ENCODE data around the gene EXO5. TPM values are rescaled to one million over a fixed set of nuclear protein-coding genes. Genes with fewer than 3 reads are reported as not detected.

EXO5 gene
- total and polyA plus RNA-seq, 2 of the 13 experiments (the other 11 are each of a cell fraction or from before 2014, with no cell fraction given) = 9.9 to 20.5 TPM

DNA sequence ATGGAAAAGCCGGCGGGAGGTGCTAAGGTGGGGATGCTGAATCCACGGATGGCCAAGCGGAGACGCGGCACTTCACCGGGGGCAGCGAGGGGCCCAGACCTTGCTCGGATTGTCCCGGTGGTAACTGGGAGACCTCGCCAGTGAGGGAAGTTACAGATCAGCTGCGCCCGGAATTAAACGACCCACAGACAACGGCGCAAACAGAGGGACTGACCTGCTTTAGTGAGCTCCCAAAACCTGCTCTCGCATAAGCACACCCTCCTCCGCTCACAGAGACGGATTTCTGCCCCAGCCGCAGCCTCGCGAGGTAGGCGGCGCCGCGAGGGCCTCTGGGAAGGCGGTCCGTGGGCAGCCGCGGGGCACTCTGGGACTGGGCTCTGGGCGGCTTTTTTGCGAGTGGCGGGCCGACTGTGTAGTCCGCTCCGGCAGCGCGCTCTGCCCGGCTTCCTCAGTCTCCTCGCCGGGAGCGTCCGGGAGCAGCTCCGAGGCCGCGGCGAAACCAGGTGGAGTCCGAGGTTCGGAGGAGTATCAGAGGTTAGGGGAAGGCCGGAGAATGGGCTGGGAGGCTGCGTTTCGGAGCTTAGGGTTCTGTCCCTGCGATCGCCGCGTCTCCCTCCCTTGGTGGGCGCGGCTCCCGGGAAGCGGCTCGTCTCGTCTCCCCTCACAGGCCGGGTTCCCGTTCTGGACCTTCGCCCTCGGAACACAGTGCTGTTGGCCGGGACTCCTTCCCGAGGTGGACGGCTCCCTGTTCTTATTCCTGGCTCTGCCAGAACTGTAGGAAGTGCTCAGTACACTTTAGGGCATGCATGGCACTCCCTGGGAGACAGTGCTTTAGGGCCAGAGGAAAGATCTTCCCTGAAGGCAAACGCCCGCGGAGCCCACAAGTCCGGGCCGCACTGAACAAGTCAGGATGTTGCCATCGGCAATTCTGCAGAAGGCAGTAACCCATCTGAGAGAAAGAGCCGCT is at the start of gene EXO5 (continued):
- TF ChIP-seq ZNF33B (CRISPR knock-in tag; IDR thresholded peaks at IDR 0.05) (0 out of 2 replicates have a peak, but pooled peaks have one; percentile 75), YY1 (IDR thresholded peaks at IDR 0.05; ENCODE audit: insufficient read depth, insufficient replicate concordance, low read depth, low read length) (peak; percentile 79), GLI4 (CRISPR knock-in tag; IDR thresholded peaks at IDR 0.05; ENCODE audit: borderline replicate concordance) (0 out of 2 replicates have a peak, but pooled peaks have one; percentile 42), SOX13 (IDR thresholded peaks at IDR 0.05) (no peak), SOX13 (CRISPR knock-in tag; conservative IDR thresholded peaks at IDR 0.05 in 1 of 2, IDR thresholded peaks at IDR 0.05 in 1 of 2) (0 out of 4 replicates have a peak, but pooled peaks of 1 of the 2 experiments have one; percentile 36), MYC (CRISPR knock-in tag; IDR thresholded peaks at IDR 0.05; ENCODE audit: borderline replicate concordance) (peak; percentile 86), TAF15 (IDR thresholded peaks at IDR 0.05; ENCODE audit: low read depth, low read length, poor library complexity, severe bottlenecking) (no peak), HES4 (CRISPR knock-in tag; IDR thresholded peaks at IDR 0.05; ENCODE audit: borderline replicate concordance) (no peak; the same call in 1 of the 2 replicates), HDAC6 (IDR thresholded peaks at IDR 0.05; ENCODE audit: low read depth, low read length) (no peak), ZNF383 (CRISPR knock-in tag; IDR thresholded peaks at IDR 0.05; ENCODE audit: borderline replicate concordance) (peak; percentile 44; the same call in 1 of the 2 replicates), EP300 (IDR thresholded peaks at IDR 0.05; ENCODE audit: low read depth in 2 of 2, low read length in 2 of 2) (no peak), EP300 (CRISPR knock-in tag; IDR thresholded peaks at IDR 0.05; ENCODE audit: borderline replicate concordance) (no peak), MTF1 (CRISPR knock-in tag; IDR thresholded peaks at IDR 0.05) (no peak), EED (CRISPR knock-in tag; IDR thresholded peaks at IDR 0.05) (peak; percentile 21; the same call in 1 of the 2 replicates)
- TF ChIP-seq, protein P1, sequence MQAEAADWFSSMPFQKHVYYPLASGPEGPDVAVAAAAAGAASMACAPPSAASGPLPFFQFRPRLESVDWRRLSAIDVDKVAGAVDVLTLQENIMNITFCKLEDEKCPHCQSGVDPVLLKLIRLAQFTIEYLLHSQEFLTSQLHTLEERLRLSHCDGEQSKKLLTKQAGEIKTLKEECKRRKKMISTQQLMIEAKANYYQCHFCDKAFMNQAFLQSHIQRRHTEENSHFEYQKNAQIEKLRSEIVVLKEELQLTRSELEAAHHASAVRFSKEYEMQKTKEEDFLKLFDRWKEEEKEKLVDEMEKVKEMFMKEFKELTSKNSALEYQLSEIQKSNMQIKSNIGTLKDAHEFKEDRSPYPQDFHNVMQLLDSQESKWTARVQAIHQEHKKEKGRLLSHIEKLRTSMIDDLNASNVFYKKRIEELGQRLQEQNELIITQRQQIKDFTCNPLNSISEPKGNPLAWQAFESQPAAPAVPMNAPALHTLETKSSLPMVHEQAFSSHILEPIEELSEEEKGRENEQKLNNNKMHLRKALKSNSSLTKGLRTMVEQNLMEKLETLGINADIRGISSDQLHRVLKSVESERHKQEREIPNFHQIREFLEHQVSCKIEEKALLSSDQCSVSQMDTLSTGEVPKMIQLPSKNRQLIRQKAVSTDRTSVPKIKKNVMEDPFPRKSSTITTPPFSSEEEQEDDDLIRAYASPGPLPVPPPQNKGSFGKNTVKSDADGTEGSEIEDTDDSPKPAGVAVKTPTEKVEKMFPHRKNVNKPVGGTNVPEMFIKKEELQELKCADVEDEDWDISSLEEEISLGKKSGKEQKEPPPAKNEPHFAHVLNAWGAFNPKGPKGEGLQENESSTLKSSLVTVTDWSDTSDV (CRISPR knock-in tag; IDR thresholded peaks at IDR 0.05) = peak; percentile 92
- TF ChIP-seq, protein P2, sequence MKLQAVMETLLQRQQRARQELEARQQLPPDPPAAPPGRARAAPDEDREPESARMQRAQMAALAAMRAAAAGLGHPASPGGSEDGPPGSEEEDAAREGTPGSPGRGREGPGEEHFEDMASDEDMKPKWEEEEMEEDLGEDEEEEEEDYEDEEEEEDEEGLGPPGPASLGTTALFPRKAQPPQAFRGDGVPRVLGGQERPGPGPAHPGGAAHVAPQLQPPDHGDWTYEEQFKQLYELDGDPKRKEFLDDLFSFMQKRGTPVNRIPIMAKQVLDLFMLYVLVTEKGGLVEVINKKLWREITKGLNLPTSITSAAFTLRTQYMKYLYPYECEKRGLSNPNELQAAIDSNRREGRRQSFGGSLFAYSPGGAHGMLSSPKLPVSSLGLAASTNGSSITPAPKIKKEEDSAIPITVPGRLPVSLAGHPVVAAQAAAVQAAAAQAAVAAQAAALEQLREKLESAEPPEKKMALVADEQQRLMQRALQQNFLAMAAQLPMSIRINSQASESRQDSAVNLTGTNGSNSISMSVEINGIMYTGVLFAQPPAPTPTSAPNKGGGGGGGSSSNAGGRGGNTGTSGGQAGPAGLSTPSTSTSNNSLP (IDR thresholded peaks at IDR 0.05; ENCODE audit: low read depth, low read length) = no peak
